H1 (cell line): ENCODE measurements around the gene NDRG2. TPM values are rescaled to one million over a fixed set of nuclear protein-coding genes. Genes with fewer than 3 reads are reported as not detected.

Source experiments
- CTCF ChIA-PET: fragments of 300-600 bp; sonication (Branson Sonifier 250); formaldehyde crosslinking; loops from one replicate; lab custom pipeline; 2021; ENCODE audit not compliant: partially characterized antibody; lab: Charles Lee
- POLR2A ChIA-PET: fragments of 300-600 bp; sonication (Branson Sonifier 250); formaldehyde crosslinking; loops from one replicate; lab custom pipeline; 2021; ENCODE audit warnings: inconsistent platforms; ENCODE audit not compliant: partially characterized antibody; lab: Charles Lee
- DNase-seq, 2 experiments: peaks; one replicate each; pipeline versions ENCODE4 v3.0.0 to v3.0.0-alpha.2; 2010 to 2022; ENCODE audit warnings: low spot score in 2 of 2, low read depth in 1 of 2, mixed read lengths in 1 of 2
- FAIRE-seq: peaks from 2 replicates; lab custom pipeline; 2011; peaks lifted over from hg19 to GRCh38; lab: Jason Lieb, UNC
- H2AFZ ChIP-seq: 2 replicates; pipeline ENCODE4 v1.8.1; 2012; ENCODE audit warnings: low read length, inconsistent platforms
- H2AK5ac ChIP-seq: 2 replicates; pipeline ENCODE4 v1.6.1; 2013; ENCODE audit warnings: low read depth, low read length
- H2BK120ac ChIP-seq: replicated peaks from 2 replicates; pipeline ENCODE3; 2013; ENCODE audit warnings: low read depth, low read length, inconsistent platforms
- H2BK12ac ChIP-seq: 2 replicates; pipeline ENCODE4 v1.6.1; 2013; ENCODE audit warnings: low read depth, low read length
- H2BK15ac ChIP-seq: 2 replicates; pipeline ENCODE4 v1.6.1; 2013; ENCODE audit warnings: low read length
- H2BK20ac ChIP-seq: 2 replicates; pipeline ENCODE4 v1.6.1; 2013; ENCODE audit warnings: low read length
- H2BK5ac ChIP-seq: 2 replicates; pipeline ENCODE4 v1.6.1; 2013; ENCODE audit warnings: low read depth, low read length
- H3K14ac ChIP-seq: 2 replicates; pipeline ENCODE4 v1.6.1; 2013; ENCODE audit warnings: inconsistent platforms; ENCODE audit not compliant: insufficient read length
- H3K18ac ChIP-seq: 2 replicates; pipeline ENCODE4 v1.6.1; 2013; ENCODE audit warnings: low read length; ENCODE audit errors: extremely low read depth
- H3K23ac ChIP-seq: 2 replicates; pipeline ENCODE4 v1.6.1; 2013; ENCODE audit warnings: inconsistent platforms; ENCODE audit not compliant: insufficient read length
- H3K23me2 ChIP-seq: 2 replicates; pipeline ENCODE4 v1.6.1; 2013; ENCODE audit warnings: low read depth, low read length
- H3K27ac ChIP-seq: 2 replicates; pipeline ENCODE4 v1.6.1; 2011; ENCODE audit warnings: low read depth, low read length, inconsistent platforms
- H3K27me3 ChIP-seq, 4 experiments: replicated peaks in 1 of 4; 1 replicate in 1 of 4; 2 replicates in 3 of 4; pipeline versions ENCODE4 v1.6.1 to v1.8.1; 2011 to 2013; ENCODE audit warnings: low read length in 3 of 4, mild to moderate bottlenecking in 3 of 4, inconsistent platforms in 2 of 4, mixed read lengths in 2 of 4, moderate library complexity in 1 of 4; ENCODE audit not compliant: control insufficient read depth in 3 of 4, insufficient read depth in 3 of 4; ENCODE audit errors: extremely low read depth in 1 of 4
- H3K36me3 ChIP-seq, 4 experiments: 2 replicates each; pipeline versions ENCODE4 v1.6.1 to v1.8.1; 2011 to 2013; ENCODE audit warnings: mild to moderate bottlenecking in 4 of 4, low read length in 3 of 4, moderate library complexity in 2 of 4, control low read depth in 1 of 4, inconsistent platforms in 1 of 4; ENCODE audit not compliant: insufficient read depth in 4 of 4, control insufficient read depth in 2 of 4
- H3K4ac ChIP-seq: replicated peaks from 2 replicates; pipeline ENCODE3; 2013; ENCODE audit warnings: low read length, low read depth, mixed read lengths, inconsistent platforms; ENCODE audit not compliant: insufficient read length
- H3K4me1 ChIP-seq, 4 experiments: replicated peaks in 1 of 4; 1 replicate in 1 of 4; 2 replicates in 3 of 4; pipeline versions ENCODE4 v1.6.1 to v1.8.1; 2011 to 2013; ENCODE audit warnings: low read length in 3 of 4, inconsistent platforms in 2 of 4, mixed read lengths in 1 of 4; ENCODE audit not compliant: insufficient read depth in 4 of 4, control insufficient read depth in 3 of 4
- H3K4me2 ChIP-seq, 2 experiments: 2 replicates each; pipeline versions ENCODE4 v1.6.1 to v1.8.1; 2011 to 2013; ENCODE audit warnings: low read depth in 2 of 2, low read length in 2 of 2, control low read depth in 1 of 2, inconsistent platforms in 1 of 2, mild to moderate bottlenecking in 1 of 2; ENCODE audit not compliant: insufficient read depth in 1 of 2
- H3K4me3 ChIP-seq, 4 experiments: fragments of 200-600, 300-600 bp in 1 of 4; sonication (generic), shearing (Covaris generic), sonication (Bioruptor Twin) in 1 of 4; 2 replicates each; pipeline versions ENCODE4 v1.5.1 to v1.8.1; 2011 to 2016; ENCODE audit warnings: low read length in 4 of 4, low read depth in 3 of 4, control low read depth in 2 of 4, inconsistent platforms in 2 of 4, mild to moderate bottlenecking in 2 of 4, mixed read lengths in 1 of 4, moderate library complexity in 1 of 4; ENCODE audit not compliant: insufficient read depth in 2 of 4; ENCODE audit errors: extremely low read depth in 1 of 4
- H3K56ac ChIP-seq: replicated peaks from 2 replicates; pipeline ENCODE3; 2013; ENCODE audit warnings: low read depth, mild to moderate bottlenecking, mixed read lengths, low read length, inconsistent platforms; ENCODE audit not compliant: insufficient read length
- H3K79me1 ChIP-seq: 2 replicates; pipeline ENCODE4 v1.6.1; 2013; ENCODE audit warnings: low read depth, low read length, control low read depth
- H3K79me2 ChIP-seq, 2 experiments: 2 replicates each; pipeline versions ENCODE4 v1.6.1 to v1.8.1; 2012 to 2013; ENCODE audit warnings: low read length in 2 of 2, mild to moderate bottlenecking in 2 of 2, inconsistent platforms in 1 of 2; ENCODE audit not compliant: insufficient read depth in 2 of 2, control insufficient read depth in 1 of 2
- H3K9ac ChIP-seq, 4 experiments: replicated peaks in 1 of 4; 1 replicate in 1 of 4; 2 replicates in 3 of 4; pipeline versions ENCODE4 v1.6.1 to v1.8.1; 2011 to 2013; ENCODE audit warnings: low read depth in 3 of 4, low read length in 3 of 4, control low read depth in 2 of 4, mild to moderate bottlenecking in 2 of 4, moderate library complexity in 2 of 4, inconsistent platforms in 1 of 4; ENCODE audit errors: extremely low read depth in 1 of 4
- H3K9me3 ChIP-seq, 2 experiments: 2 replicates each; pipeline versions ENCODE4 v1.6.1 to v1.8.1; 2012 to 2013; ENCODE audit warnings: mild to moderate bottlenecking in 2 of 2, moderate library complexity in 2 of 2, control low read depth in 1 of 2, inconsistent platforms in 1 of 2, low read depth in 1 of 2, low read length in 1 of 2, mixed read lengths in 1 of 2; ENCODE audit not compliant: insufficient read depth in 2 of 2
- H4K20me1 ChIP-seq, 2 experiments: replicated peaks in 1 of 2; 2 replicates each; pipeline versions ENCODE3 to v1.8.1; 2011 to 2013; ENCODE audit warnings: inconsistent platforms in 2 of 2, low read length in 2 of 2, mild to moderate bottlenecking in 1 of 2; ENCODE audit not compliant: insufficient read depth in 2 of 2, control insufficient read depth in 1 of 2
- H4K5ac ChIP-seq: 2 replicates; pipeline ENCODE4 v1.6.1; 2013; ENCODE audit warnings: low read length, low read depth, mixed read lengths, inconsistent platforms; ENCODE audit not compliant: insufficient read length
- H4K8ac ChIP-seq: 2 replicates; pipeline ENCODE4 v1.8.0; 2013; ENCODE audit warnings: mild to moderate bottlenecking, moderate library complexity, low read length, inconsistent platforms; ENCODE audit not compliant: insufficient read depth; ENCODE audit errors: extremely low read depth
- H4K91ac ChIP-seq: replicated peaks from 2 replicates; pipeline ENCODE3; 2013; ENCODE audit warnings: low read length, mixed read lengths, inconsistent platforms; ENCODE audit not compliant: insufficient read length
- BRCA1 ChIP-seq: IDR thresholded peaks from 2 replicates; pipeline ENCODE4 v1.6.1; 2012; ENCODE audit warnings: low read depth, low read length, improper control_type of control experiment
- KDM1A ChIP-seq: fragments of 200-600, 300-600 bp; sonication (generic); IDR thresholded peaks from 2 replicates; pipeline ENCODE4 v1.7.1; 2016; ENCODE audit warnings: mild to moderate bottlenecking, low read length, borderline replicate concordance
- PHF8 ChIP-seq: fragments of 200-600 bp; sonication (generic); conservative IDR thresholded peaks from 2 replicates; pipeline ENCODE4 v1.7.1; 2012; ENCODE audit warnings: low read depth, mild to moderate bottlenecking, inconsistent platforms, low read length, moderate library complexity
- SIN3A ChIP-seq, 2 experiments: IDR thresholded peaks in 1 of 2; conservative IDR thresholded peaks in 1 of 2; 2 replicates each; pipeline ENCODE4 v1.6.1; 2011 to 2012; ENCODE audit warnings: low read length in 2 of 2, improper control_type of control experiment in 1 of 2, low read depth in 1 of 2, mild to moderate bottlenecking in 1 of 2
- TAF1 ChIP-seq: IDR thresholded peaks from 2 replicates; pipeline ENCODE4 v1.6.1; 2011; ENCODE audit warnings: mild to moderate bottlenecking, low read depth, low read length
- WGBS, 2 experiments: shearing (Covaris generic) in 1 of 2; methylation state at CpG; one replicate each; pipeline versions ENCODE4 v1.1.6 to v1.1.7; 2013 to 2015; ENCODE audit warnings: low lambda C conversion rate in 2 of 2, mixed read lengths in 2 of 2, inconsistent platforms in 1 of 2, low coverage in 1 of 2, missing lambda C conversion rate in 1 of 2; ENCODE audit not compliant: insufficient replicate concordance in 2 of 2, insufficient coverage in 1 of 2, insufficient read length in 1 of 2; ENCODE audit errors: extremely low coverage in 1 of 2, missing lambda C conversion rate in 1 of 2; 5-methylcytosine and 5-hydroxymethylcytosine counted together
- polyA plus RNA-seq, 7 experiments: library from polyadenylated mRNA; depleted of rRNA in 3 of 7; stranded (reverse) in 5 of 7; unstranded in 2 of 7; fragments of >200 nt in 5 of 7; fragments of 200-250 nt in 2 of 7; gene quantifications; 1 replicate in 5 of 7; 2 replicates in 1 of 7; 4 replicates in 1 of 7; pipeline versions ENCODE4 v1.2.1 to v1.2.3, GENCODE V29; 2011 to 2013; ENCODE audit warnings: missing spikeins in 2 of 7, mixed read lengths in 2 of 7
- total RNA-seq: library from RNA; stranded (reverse); fragmentation: NEBNext Ultra II Directional; extraction: Animal tissue kit (Norgen Biotek cat#: 25700); gene quantifications from 2 replicates; pipeline ENCODE4 v1.2.1, GENCODE V29; 2021

Gene NDRG2
- total and polyA plus RNA-seq, 2 of the 8 experiments (the other 6 are each of a cell fraction or from before 2014, with no cell fraction given) = 29.9 to 48.6 TPM

DNA sequence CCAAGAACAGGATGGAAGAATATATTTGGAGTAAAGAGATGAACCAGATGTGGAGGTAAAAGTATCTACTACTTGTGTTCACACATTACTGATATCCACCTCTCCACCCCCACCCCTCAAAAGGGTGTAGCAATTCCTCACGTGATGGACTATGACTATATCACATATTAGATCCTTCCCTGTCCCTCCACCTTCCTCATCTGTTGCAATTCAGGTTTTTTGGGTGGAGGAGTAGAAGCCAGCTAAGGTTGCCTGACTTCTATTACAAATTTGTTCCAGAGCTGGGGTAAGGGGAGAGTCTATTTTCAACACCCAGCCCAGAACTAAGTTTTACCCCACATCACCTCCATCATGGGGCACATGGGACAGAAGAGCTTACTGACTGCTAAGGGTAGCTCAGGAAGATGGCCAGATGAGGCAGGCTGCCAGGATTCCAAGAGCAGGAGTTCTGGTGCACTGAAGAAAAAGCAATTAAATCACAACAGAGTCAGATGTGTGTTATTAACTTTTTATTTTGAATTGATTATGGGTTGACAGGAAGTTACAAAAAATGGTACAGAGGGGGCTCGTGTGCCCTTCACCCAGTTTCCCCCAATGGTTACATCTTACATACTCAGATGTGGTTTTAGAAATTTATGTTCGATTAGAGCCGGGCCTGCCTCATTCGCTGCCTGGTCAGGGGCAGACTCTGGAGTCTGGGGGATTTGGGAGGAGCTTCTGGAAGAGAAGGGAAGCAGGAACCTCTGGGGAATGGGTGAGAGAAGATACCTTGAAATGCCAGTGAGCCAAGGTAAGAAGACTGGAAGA, 7.7 kb upstream of the NDRG2 start:
- Histone ChIP-seq H3K4me3 (no peak overlapping the region), H3K4me2 (no peak overlapping the region), H3K27me3 (no peaks in the 10 kb centered on the region), H2BK120ac (no peak overlapping the region), H2BK5ac (no peak overlapping the region), H4K8ac (no peak overlapping the region), H2BK15ac (no peak overlapping the region), H3K27ac (no peak overlapping the region), H3K56ac (no peak overlapping the region), H3K14ac (no peak overlapping the region), H4K91ac (no peak overlapping the region), H4K20me1 (no peaks in the 10 kb centered on the region), H3K23me2 (no peaks in the 10 kb centered on the region; the same call in 1 of the 2 replicates), H2BK20ac (no peak overlapping the region), H3K36me3 (no peaks in the 10 kb centered on the region), H3K79me1 (no peaks in the 10 kb centered on the region), H4K5ac (no peak overlapping the region), H2AK5ac (no peak overlapping the region), H2BK12ac (no peak overlapping the region), H2AFZ (no peak overlapping the region), H3K9ac (no peak overlapping the region), H3K18ac (no peak overlapping the region), H3K4me1 (no peaks in the 10 kb centered on the region), H3K23ac (no peak overlapping the region), H3K4ac (no peak overlapping the region), H3K79me2 (no peaks in the 10 kb centered on the region), H3K9me3 (no peaks in the 10 kb centered on the region)
- POLR2A ChIA-PET = interaction anchor here (0.6 to 2.2 kb wide), 3 partner anchors 8 to 34 kb away, joined by 3 to 9 read pairs (median 3); partner anchors contain the start of gene NDRG2
- DNase-seq (no peak), FAIRE-seq (no peak)
- TF ChIP-seq PHF8 = no peak
- no peak for TF ChIP-seq SIN3A (conservative IDR thresholded peaks at IDR 0.05 in 1 of 2, IDR thresholded peaks at IDR 0.05 in 1 of 2; ENCODE audit: low read depth in 1 of 2, low read length in 2 of 2)
- no peak for TF ChIP-seq BRCA1
- no peak for TF ChIP-seq TAF1
- TF ChIP-seq KDM1A = no peak
- CTCF ChIA-PET = interaction anchor here (0.8 to 8.8 kb wide), 11 partner anchors 8 to 72 kb away, joined by 3 to 152 read pairs (median 5); partner anchors contain the start of gene NDRG2
- WGBS, 2 experiments = 77% methylated on average over 5 of the region's 5 CpGs; no CpG with 5 or more reads in 1 of the 2 experiments
